ENCODE measurements around the gene ZBTB7C.

ZBTB7C gene

GRCh38 chr18:48375150-48375800 lies 33.9 kb downstream of the ZBTB7C start:
- no peak for TF ChIP-seq CTCF (IDR thresholded peaks at IDR 0.05)

- no peak for TF ChIP-seq CTCF (IDR thresholded peaks at IDR 0.05)
Measured at GRCh38 chr18:48374423-48375149, 34.6 kb downstream of the ZBTB7C start.

DNA sequence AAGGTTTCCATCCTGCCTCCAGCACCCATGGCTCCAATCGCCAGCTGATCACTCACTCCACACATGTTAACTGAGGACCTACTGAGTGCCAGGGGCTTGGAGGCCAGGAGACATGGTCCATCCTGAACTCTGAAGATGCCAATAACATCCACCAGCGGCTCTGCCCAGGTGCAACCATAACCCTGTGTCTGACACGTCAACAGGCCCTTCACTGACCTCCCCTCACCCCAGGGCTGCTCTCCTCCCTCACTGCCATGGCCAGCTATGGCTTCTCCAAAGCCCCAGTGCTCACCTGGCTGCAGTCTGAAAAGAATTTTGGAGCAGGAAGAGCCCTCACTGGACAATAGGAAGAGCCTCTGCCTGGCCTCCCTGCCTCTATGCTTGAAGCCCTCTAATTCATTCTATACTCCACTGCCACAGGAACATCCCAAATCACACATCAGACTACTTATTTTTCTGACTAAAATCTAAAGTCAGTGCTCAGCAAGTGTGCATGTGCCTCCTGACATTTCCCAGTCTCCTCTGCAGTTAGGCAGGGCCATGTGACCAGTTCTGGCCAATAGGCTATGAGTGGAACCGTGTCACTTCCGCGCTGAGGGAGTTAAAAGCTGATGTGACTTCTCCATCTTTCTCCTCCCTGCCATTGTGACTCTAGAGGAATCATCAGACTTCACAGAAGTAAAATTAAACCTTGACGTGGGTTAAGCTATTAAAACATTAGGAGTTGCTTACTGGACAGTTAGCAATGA lies 37.2 kb downstream of the ZBTB7C start:
- no peak for TF ChIP-seq CTCF (IDR thresholded peaks at IDR 0.05)

DNA sequence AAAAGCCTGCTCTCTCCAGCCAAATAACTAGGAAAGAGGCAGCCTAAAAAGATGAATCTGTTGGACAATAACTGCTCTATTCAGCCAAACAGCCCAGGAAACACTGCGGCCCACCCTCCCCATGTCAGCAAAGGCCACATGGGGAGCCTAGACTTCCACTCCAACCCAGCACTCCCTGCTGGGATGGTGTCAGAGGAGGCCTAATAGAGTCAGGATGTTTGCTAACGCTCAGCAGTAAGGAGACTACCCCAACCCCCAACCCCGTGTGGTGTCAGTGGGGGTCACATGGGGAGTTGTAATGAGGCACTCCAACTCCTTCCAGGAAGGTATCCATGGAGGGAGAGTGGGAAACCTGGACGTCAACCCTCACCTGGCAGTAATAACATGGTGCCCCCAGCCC lies 41.6 kb downstream of the ZBTB7C start:
- no peak for TF ChIP-seq CTCF (IDR thresholded peaks at IDR 0.05)

- TF ChIP-seq CTCF (IDR thresholded peaks at IDR 0.05): no peak
Measured at GRCh38 chr18:48365965-48366364, 43.2 kb downstream of the ZBTB7C start.

DNA sequence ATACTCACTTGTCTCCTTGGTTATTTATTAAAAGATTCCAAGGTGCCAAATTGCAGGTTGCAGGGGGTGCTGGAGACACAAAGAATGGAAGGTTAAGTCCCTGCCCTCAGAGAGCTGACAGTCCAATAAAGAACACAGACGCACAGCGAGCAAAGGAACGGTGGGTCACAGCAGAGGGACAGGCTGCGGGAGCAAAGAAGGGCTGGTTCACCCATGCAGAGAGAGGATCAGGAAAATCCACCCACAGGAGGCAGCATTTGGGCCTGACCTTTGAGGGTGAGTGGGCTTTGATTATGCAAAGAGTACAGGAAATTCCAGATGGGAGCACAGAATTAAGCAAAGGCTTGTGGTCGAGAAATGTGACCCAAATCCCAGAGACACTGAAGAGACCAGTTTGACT lies 45.0 kb downstream of the ZBTB7C start:
- no peak for TF ChIP-seq CTCF (IDR thresholded peaks at IDR 0.05)

GRCh38 chr18:48363175-48363574 lies 46.0 kb downstream of the ZBTB7C start:
- no peak for TF ChIP-seq CTCF (IDR thresholded peaks at IDR 0.05)

Data from LNCAP (cell line).